B cell (primary cell): ENCODE results near the gene KAT2A.

Experiments
- EZH2 ChIP-seq: IDR thresholded peaks from 2 replicates; pipeline ENCODE4 v1.6.1; 2012; ENCODE audit warnings: borderline replicate concordance, low read depth, mild to moderate bottlenecking, moderate library complexity, low read length; ENCODE audit not compliant: insufficient read depth, poor library complexity, severe bottlenecking
- TF ChIP-seq, protein P1 (sequence below): fragments of 200-600 bp; IDR thresholded peaks from one replicate; pipeline ENCODE4 v1.8.0; 2022; ENCODE audit warnings: antibody characterized with exemption, mild to moderate bottlenecking

GRCh38 chr17:42130310-42130936, 9.3 kb upstream of the KAT2A start:
- TF ChIP-seq, protein P1, sequence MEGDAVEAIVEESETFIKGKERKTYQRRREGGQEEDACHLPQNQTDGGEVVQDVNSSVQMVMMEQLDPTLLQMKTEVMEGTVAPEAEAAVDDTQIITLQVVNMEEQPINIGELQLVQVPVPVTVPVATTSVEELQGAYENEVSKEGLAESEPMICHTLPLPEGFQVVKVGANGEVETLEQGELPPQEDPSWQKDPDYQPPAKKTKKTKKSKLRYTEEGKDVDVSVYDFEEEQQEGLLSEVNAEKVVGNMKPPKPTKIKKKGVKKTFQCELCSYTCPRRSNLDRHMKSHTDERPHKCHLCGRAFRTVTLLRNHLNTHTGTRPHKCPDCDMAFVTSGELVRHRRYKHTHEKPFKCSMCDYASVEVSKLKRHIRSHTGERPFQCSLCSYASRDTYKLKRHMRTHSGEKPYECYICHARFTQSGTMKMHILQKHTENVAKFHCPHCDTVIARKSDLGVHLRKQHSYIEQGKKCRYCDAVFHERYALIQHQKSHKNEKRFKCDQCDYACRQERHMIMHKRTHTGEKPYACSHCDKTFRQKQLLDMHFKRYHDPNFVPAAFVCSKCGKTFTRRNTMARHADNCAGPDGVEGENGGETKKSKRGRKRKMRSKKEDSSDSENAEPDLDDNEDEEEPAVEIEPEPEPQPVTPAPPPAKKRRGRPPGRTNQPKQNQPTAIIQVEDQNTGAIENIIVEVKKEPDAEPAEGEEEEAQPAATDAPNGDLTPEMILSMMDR: no peak
- TF ChIP-seq EZH2: no peak
